ENCODE measurements around the gene LDB2. TPM values are rescaled to one million over a fixed set of nuclear protein-coding genes. Genes with fewer than 3 reads are reported as not detected.

The LDB2 gene
- total and polyA plus RNA-seq, 2 donors from 2014 or later: 26.9 to 59.9 TPM

- Histone ChIP-seq H3K27ac (ENCODE audit: low read depth in 2 of 2, low read length in 2 of 2) (no peak overlapping the region), H3K36me3 (ENCODE audit: control insufficient read depth in 2 of 3, insufficient read depth in 3 of 3, low read length in 3 of 3) (peaks cover 0 to 2% (median 0%) of the 10 kb centered on the region in 3 donors), H3K4me3 (ENCODE audit: low read length in 3 of 3) (no peak overlapping the region), H3K9ac (ENCODE audit: low read length in 3 of 3) (no peak overlapping the region), H3K9me3 (ENCODE audit: control insufficient read depth in 2 of 3, insufficient read depth in 1 of 3, low read length in 3 of 3) (no peaks in the 10 kb centered on the region), H3K27me3 (ENCODE audit: control insufficient read depth, insufficient read depth, low read length) (no peaks in the 10 kb centered on the region), H3K4me1 (ENCODE audit: control insufficient read depth in 2 of 3, insufficient read depth in 2 of 3, low read depth in 1 of 3, low read length in 3 of 3) (no peaks in the 10 kb centered on the region)
- FAIRE-seq (no peak), DNase-seq (peak in 1 of 5 donors; percentile 23)
- no peak for TF ChIP-seq CTCF (IDR thresholded peaks at IDR 0.05; ENCODE audit: borderline replicate concordance, extremely low read depth, insufficient read depth)
- intact Hi-C loops (cut with DNase I): no loop called here
These were observed 315.9 kb downstream of the LDB2 start for GRCh38 chr4:16582526-16582925.

GRCh38 chr4:16582036-16582435, 316.4 kb downstream of the LDB2 start:
- Histone ChIP-seq H3K9me3 (ENCODE audit: control insufficient read depth in 2 of 3, insufficient read depth in 1 of 3, low read length in 3 of 3) (no peaks in the 10 kb centered on the region), H3K9ac (ENCODE audit: low read length in 3 of 3) (no peak overlapping the region), H3K36me3 (ENCODE audit: control insufficient read depth in 2 of 3, insufficient read depth in 3 of 3, low read length in 3 of 3) (peaks cover 0 to 2% (median 0%) of the 10 kb centered on the region in 3 donors), H3K4me3 (ENCODE audit: low read length in 3 of 3) (no peak overlapping the region), H3K27ac (ENCODE audit: low read depth in 2 of 2, low read length in 2 of 2) (no peak overlapping the region), H3K27me3 (ENCODE audit: control insufficient read depth, insufficient read depth, low read length) (no peaks in the 10 kb centered on the region), H3K4me1 (ENCODE audit: control insufficient read depth in 2 of 3, insufficient read depth in 2 of 3, low read depth in 1 of 3, low read length in 3 of 3) (no peaks in the 10 kb centered on the region)
- DNase-seq (no peak), FAIRE-seq (no peak)
- intact Hi-C loops (cut with DNase I): no loop called here
- TF ChIP-seq CTCF (IDR thresholded peaks at IDR 0.05; ENCODE audit: borderline replicate concordance, extremely low read depth, insufficient read depth): no peak

- intact Hi-C loops (cut with DNase I): no loop called here
- no peak overlapping the region for H3K4me3 ChIP-seq (ENCODE audit: low read length in 3 of 3)
- H3K4me1 ChIP-seq (ENCODE audit: control insufficient read depth in 2 of 3, insufficient read depth in 2 of 3, low read depth in 1 of 3, low read length in 3 of 3): no peaks in the 10 kb centered on the region
- peaks cover 0 to 2% (median 0%) of the 10 kb centered on the region in 3 donors for H3K36me3 ChIP-seq (ENCODE audit: control insufficient read depth in 2 of 3, insufficient read depth in 3 of 3, low read length in 3 of 3)
- no peak for TF ChIP-seq CTCF (IDR thresholded peaks at IDR 0.05; ENCODE audit: borderline replicate concordance, extremely low read depth, insufficient read depth)
- no peaks in the 10 kb centered on the region for H3K27me3 ChIP-seq (ENCODE audit: control insufficient read depth, insufficient read depth, low read length)
- no peak overlapping the region for H3K27ac ChIP-seq (ENCODE audit: low read depth in 2 of 2, low read length in 2 of 2)
- no peak overlapping the region for H3K9ac ChIP-seq (ENCODE audit: low read length in 3 of 3)
- DNase-seq: no peak
- FAIRE-seq: no peak
- no peaks in the 10 kb centered on the region for H3K9me3 ChIP-seq (ENCODE audit: control insufficient read depth in 2 of 3, insufficient read depth in 1 of 3, low read length in 3 of 3)
These were observed 317.3 kb downstream of the LDB2 start for GRCh38 chr4:16581117-16581516.

GRCh38 chr4:16580514-16580913, 317.9 kb downstream of the LDB2 start:
- intact Hi-C loops (cut with DNase I): no loop called here
- FAIRE-seq (no peak), DNase-seq (no peak)
- Histone ChIP-seq H3K27ac (ENCODE audit: low read depth in 2 of 2, low read length in 2 of 2) (no peak overlapping the region), H3K9ac (ENCODE audit: low read length in 3 of 3) (no peak overlapping the region), H3K27me3 (ENCODE audit: control insufficient read depth, insufficient read depth, low read length) (no peaks in the 10 kb centered on the region), H3K36me3 (ENCODE audit: control insufficient read depth in 2 of 3, insufficient read depth in 3 of 3, low read length in 3 of 3) (peaks cover 0 to 2% (median 0%) of the 10 kb centered on the region in 3 donors), H3K9me3 (ENCODE audit: control insufficient read depth in 2 of 3, insufficient read depth in 1 of 3, low read length in 3 of 3) (no peaks in the 10 kb centered on the region), H3K4me1 (ENCODE audit: control insufficient read depth in 2 of 3, insufficient read depth in 2 of 3, low read depth in 1 of 3, low read length in 3 of 3) (no peaks in the 10 kb centered on the region), H3K4me3 (ENCODE audit: low read length in 3 of 3) (no peak overlapping the region)
- no peak for TF ChIP-seq CTCF (IDR thresholded peaks at IDR 0.05; ENCODE audit: borderline replicate concordance, extremely low read depth, insufficient read depth)

All from kidney (tissue), 14 donors.